AG09319 (cell line): ENCODE results near the gene LCE2B.
"Not testable (repeated sequence)": the region's sequence is repeated elsewhere in the genome, so short reads cannot be mapped to it uniquely, and the experiment has no call there.

ENCODE experiments used
- DNase-seq: peaks from one replicate; pipeline ENCODE4 v3.0.0-alpha.2; 2010; ENCODE audit warnings: low read depth; ENCODE audit errors: extremely low read depth
- TF ChIP-seq, protein P1 (sequence below): IDR thresholded peaks from 2 replicates; pipeline ENCODE4 v1.5.1; 2011; ENCODE audit warnings: low read depth, mild to moderate bottlenecking, inconsistent platforms, low read length, moderate library complexity

Gene LCE2B, protein sequence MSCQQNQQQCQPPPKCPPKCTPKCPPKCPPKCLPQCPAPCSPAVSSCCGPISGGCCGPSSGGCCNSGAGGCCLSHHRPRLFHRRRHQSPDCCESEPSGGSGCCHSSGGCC

DNA sequence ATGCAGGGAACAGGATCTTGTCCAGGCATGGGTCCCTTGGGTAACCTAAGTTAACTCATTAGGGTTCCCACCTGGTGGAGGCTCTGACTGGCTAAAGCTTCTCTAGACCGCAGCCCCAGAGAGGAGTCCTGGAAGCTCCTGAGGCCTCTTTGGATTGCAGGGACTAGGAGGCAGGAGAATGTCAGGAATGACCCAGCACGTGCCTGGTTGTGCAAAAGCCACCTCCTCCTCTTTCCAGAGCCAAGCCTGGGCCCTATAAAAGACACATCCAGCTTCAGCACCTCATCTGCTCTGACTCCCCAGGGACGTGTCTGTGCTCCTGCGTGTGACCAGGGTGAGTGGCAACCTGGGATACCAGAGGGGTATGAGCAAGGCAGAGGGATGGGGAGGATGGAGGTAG lies at the start of gene LCE2B:
Gene LCE2B (plus strand): TSS at position 301 of the 400 bp plus-strand sequence. CDS start 721 bp downstream, outside the sequence.
- DNase-seq, result not testable (repeated sequence)

DNA sequence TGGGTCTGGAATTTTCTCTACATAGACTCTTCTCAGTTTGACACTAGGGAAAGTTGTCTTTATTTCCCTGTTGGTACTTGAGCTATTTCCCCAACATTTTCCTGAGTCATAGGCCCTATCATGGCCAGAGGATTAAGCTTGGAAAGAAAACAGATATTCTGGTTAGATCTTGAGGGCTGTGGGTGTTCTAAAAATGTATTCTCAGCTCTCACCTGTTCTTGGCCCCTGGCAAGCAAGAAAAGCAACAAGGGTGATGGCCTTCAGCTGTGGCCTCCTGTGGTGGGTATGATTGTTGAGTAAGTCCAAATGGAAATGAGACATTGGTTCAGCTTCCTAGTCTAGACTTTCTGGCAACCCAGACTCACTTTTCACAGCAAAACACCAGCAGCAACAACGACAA lies 45.6 kb upstream of the LCE2B start:
- TF ChIP-seq, protein P1, sequence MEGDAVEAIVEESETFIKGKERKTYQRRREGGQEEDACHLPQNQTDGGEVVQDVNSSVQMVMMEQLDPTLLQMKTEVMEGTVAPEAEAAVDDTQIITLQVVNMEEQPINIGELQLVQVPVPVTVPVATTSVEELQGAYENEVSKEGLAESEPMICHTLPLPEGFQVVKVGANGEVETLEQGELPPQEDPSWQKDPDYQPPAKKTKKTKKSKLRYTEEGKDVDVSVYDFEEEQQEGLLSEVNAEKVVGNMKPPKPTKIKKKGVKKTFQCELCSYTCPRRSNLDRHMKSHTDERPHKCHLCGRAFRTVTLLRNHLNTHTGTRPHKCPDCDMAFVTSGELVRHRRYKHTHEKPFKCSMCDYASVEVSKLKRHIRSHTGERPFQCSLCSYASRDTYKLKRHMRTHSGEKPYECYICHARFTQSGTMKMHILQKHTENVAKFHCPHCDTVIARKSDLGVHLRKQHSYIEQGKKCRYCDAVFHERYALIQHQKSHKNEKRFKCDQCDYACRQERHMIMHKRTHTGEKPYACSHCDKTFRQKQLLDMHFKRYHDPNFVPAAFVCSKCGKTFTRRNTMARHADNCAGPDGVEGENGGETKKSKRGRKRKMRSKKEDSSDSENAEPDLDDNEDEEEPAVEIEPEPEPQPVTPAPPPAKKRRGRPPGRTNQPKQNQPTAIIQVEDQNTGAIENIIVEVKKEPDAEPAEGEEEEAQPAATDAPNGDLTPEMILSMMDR, result no peak
- DNase-seq, result no peak

DNA sequence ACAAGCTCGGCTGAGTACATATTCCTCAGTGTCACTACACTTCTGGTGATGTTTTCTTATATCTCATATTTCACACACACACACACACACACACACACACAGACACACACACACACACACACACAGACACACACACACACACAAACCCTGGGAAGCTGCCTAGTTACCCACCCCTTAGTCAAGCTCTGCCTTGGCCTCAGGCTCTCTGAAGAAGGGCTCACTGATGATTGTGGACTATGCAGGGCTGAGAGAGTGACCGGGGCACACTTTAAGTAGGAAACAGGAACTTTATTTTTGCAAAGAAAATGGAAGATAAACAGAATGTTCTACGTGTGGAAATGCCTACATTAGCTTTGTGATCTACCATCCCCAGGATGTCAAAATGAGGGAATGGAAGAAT lies 42.0 kb upstream of the LCE2B start:
- TF ChIP-seq, protein P1, result no peak
- DNase-seq, result no peak

DNA sequence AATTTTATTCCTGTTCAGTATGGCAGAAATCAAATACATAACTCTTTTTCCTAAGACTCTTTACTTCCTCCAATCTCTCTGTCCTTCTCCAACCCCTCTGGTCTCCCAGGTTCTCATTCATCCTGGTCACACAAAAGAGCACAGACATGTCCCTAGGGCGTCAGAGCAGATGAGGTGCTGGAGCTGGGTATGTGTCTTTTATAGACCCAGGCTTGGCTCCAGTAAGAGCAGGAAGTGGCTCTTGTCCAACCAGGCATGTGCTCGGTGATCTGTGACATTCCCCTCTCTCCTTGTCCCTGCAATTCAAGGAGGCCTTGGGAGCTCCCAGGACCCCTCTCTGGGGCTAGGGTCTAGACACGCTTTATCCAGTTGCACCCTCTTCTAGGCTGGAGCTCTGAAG lies 40.8 kb upstream of the LCE2B start:
- TF ChIP-seq, protein P1, result no peak
- no peak for DNase-seq

DNA sequence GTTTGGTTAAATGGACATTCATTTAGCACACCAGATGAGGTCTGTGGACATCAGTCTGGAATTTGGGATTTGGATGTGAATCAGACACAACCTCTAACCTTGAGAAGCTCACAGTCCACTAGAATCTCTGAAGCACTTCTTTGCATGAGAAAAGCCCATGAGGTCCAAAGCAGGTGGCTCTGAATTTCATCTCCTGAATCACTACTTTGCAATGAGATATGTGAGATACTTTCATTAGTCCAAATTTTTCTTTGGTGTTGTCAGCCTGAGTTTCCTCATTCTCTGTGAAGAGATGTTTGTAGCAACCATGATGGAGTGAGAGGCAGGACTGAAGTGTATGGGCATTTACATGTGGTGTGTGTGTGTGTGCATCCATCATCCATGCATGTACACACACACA lies 39.3 kb upstream of the LCE2B start:
- DNase-seq, result no peak
- TF ChIP-seq, protein P1, result no peak

DNA sequence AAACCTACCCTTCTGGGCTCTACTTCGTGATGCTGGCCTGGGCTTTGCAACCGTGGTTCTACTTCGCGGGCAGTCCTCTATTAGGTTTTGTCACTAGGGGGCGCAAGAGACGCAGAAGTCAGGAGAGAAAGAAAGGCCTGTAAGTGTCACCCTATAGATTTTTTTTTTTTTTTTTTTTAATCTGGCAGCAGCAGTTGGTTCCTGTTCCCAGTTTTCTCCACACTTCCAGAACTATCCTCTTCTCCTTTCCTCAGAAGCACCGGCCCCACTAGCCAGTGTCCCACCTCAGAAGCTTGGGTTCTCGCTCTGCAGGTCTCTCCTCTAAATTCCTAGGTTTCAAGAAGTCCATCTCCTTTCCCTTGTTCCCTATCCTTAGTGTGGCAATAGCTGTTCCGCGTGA lies 31.8 kb upstream of the LCE2B start:
- peak; percentile 19 for DNase-seq
- TF ChIP-seq, protein P1, result peak; percentile 83

DNA sequence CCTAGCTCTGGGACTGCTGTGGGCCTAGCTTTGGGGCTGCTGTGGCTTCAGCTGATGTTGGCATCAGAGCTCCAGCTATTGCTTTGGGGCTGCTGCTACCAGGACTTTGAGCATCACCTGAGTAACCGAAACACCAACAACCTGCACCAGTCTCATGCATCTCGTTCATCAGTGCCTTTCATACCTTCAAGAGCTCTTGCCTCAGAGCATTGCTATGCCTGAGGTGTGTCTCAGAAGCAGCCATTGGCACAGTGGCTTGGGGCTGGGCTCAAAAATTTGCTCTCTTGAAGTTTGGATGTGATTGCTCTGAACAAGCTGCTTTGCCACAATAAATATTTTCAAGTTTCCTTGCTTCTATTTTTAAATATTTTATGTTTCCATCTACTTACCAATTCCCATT lies 29.5 kb upstream of the LCE2B start:
- no peak for DNase-seq
- TF ChIP-seq, protein P1, result no peak

DNA sequence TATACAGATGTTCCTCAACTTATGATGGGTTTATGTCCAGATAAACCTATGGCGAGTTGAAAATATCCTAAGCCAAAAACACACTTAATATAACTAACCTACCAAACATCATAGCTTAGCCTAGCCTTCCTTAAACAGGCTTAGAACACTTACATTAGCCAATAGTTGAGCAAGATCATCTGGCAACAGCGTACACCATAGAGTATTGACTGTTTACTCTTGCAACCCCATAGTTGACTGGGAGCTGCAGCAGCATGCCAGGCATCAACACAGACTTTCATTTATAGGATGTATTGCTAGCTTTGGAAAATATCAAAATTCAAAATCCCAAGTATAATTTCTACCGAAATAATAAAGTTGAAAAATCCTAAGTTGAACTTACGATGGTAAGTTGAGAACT lies 28.2 kb upstream of the LCE2B start:
- TF ChIP-seq, protein P1, result no peak
- no peak for DNase-seq
